GM23248 (cell line): Measurements from ENCODE around the gene CHDH.

ENCODE experiments used
- EZH2 ChIP-seq: fragments of 200-600 bp; sonication (generic); IDR thresholded peaks from 2 replicates; pipeline ENCODE4 v1.6.1; 2018; ENCODE audit warnings: antibody characterized with exemption, mild to moderate bottlenecking; ENCODE audit not compliant: insufficient read depth, poor library complexity, severe bottlenecking
- EZH2phosphoT487 ChIP-seq: fragments of 200-600 bp; sonication (generic); IDR thresholded peaks from 2 replicates; pipeline ENCODE4 v1.6.1; 2018; ENCODE audit warnings: antibody characterized with exemption, moderate library complexity, mild to moderate bottlenecking, low read depth; ENCODE audit not compliant: insufficient read depth

DNA sequence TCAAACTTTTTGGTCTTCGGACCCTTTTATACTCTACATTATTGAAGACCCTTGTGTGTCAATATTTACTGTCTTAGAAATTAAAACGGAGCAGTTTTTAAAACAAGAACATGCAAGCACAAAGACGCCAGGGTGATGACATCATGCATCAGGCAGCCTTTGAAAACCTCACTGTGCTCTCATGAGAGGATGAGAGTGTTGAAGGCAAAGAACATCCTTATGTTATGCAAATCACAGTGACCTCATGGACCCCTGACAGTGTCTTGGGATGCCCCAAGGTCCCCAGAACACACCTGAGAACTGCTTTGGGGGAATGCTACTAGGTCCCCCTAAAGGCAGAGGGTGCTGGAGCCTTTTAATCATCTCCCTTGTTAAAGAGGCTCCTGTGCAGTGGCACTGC lies 51.6 kb downstream of the CHDH start:
- TF ChIP-seq EZH2 (no peak), EZH2phosphoT487 (no peak)
